Neuron (in vitro differentiated cells): ENCODE measurements around the gene LVRN.
"Not testable (repeated sequence)": the region's sequence is repeated elsewhere in the genome, so short reads cannot be mapped to it uniquely, and the experiment has no call there.

Source experiments
- H2AFZ ChIP-seq: one replicate; pipeline ENCODE4 v1.6.1; 2013; ENCODE audit warnings: low read depth, mild to moderate bottlenecking, inconsistent platforms, low read length, moderate library complexity
- H3K27me3 ChIP-seq: one replicate; pipeline ENCODE4 v1.6.1; 2013; ENCODE audit warnings: low read length; ENCODE audit not compliant: insufficient read depth
- H3K36me3 ChIP-seq: one replicate; pipeline ENCODE4 v1.6.1; 2013; ENCODE audit warnings: low read length; ENCODE audit not compliant: insufficient read depth
- H3K4me1 ChIP-seq: one replicate; pipeline ENCODE4 v1.6.1; 2013; ENCODE audit warnings: low read length; ENCODE audit not compliant: insufficient read depth
- H3K4me3 ChIP-seq: 2 replicates; pipeline ENCODE4 v1.5.1; 2013; ENCODE audit warnings: mild to moderate bottlenecking, low read length, moderate library complexity
- H3K9me3 ChIP-seq: one replicate; pipeline ENCODE4 v1.6.1; 2013; ENCODE audit warnings: low read length

Gene LVRN

DNA sequence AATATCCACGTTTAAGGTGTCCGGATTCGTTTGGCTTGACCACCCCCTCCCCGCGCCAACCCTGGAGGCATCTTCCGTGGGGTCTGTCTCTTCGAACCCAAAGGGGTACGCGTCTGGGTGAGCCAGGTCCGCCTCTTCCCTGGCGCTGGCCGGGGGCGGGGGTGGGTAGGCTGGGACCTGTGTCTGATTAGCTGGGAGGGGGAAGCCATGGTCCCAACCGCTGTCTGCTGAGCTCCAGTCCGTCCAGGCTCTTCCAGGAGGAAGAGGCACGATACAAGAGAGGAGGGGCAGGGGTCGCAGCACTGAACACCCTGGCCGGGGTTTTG, at the start of gene LVRN:
Gene LVRN, plus strand, starts transcription at position 237 of the 326 bp plus-strand sequence. CDS start 143 bp downstream, outside the sequence.
- Histone ChIP-seq H3K9me3 (no peaks in the 10 kb centered on the region), H3K4me1 (no peaks in the 10 kb centered on the region), H3K4me3 (no peak within 1 kb of the TSS), H3K36me3 (no peaks in the 10 kb centered on the region), H2AFZ (no peak within 1 kb of the TSS), H3K27me3 (no peaks in the 10 kb centered on the region)

DNA sequence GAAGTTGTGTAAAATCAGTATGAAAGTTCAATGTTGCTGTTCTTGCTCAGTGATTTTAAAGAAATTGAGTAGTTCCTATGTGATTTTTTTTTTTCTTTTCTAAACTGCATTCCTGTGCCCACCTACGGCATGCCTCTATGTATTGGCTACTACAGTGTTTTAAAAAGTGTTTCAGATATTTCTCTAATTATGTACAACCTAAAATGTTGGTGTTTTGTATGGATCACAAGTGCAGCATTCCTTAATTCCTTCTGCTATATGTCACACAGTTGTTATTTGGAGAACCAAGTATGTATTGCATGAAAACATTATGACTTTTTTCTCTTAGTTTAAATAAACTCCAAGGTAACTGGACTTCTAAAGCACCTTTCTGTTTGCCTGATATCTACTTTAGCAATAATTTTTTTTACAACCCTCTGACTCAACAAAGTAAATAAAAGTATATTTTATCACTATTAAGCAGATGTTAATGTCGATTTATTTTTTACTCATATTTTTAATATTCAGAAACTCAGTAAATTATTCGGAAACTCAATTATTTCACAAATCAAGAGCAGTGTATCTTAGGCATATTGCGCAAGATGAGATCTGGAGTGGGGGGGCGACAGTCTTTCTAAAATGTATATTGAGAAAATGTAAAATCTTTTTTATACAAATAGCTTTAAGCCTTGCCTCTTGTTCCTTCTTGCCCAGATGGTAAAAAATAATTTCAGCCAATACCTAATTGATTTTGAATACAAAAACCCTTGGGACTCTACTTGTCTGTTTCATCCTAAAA, 48.5 kb upstream of the LVRN start:
- not testable (repeated sequence) for H3K4me1 ChIP-seq, H3K27me3 ChIP-seq, H3K4me3 ChIP-seq

DNA sequence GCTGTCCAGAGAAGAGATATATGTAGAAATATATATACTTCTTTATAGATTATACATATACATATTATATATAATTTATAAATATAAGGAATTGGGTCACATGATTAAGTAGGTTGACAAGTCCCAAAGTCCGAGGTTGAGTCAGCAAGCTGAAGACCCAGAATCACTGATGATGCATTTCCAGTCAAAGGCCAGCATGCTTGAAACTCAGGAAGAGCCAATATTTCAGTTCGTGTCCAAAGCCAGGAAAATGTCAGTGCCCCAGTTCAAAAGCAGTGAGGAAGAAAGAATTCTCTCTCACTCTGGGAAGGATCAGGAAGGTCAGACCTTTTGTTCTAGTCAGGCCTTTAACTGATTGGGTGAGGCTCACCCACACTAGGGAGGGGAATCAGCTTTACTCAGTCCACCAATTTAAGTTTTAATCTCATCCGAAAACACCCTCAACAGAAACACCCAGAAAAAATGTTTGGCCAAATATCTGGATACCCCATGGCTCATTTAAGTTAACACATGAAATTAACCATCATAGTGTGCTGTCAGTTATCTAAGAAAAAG, 42.0 kb upstream of the LVRN start:
- no peaks in the 10 kb centered on the region for H3K27me3 ChIP-seq
- no peaks in the 10 kb centered on the region for H3K9me3 ChIP-seq
- H3K4me1 ChIP-seq: no peaks in the 10 kb centered on the region
- no peak overlapping the region for H2AFZ ChIP-seq
- no peak overlapping the region for H3K4me3 ChIP-seq
- H3K36me3 ChIP-seq: peaks cover 5% of the 10 kb centered on the region

More for the DNA sequence above, 48.5 kb upstream of the LVRN start:
- not testable (repeated sequence) for H3K36me3 ChIP-seq, H3K9me3 ChIP-seq, H2AFZ ChIP-seq

DNA sequence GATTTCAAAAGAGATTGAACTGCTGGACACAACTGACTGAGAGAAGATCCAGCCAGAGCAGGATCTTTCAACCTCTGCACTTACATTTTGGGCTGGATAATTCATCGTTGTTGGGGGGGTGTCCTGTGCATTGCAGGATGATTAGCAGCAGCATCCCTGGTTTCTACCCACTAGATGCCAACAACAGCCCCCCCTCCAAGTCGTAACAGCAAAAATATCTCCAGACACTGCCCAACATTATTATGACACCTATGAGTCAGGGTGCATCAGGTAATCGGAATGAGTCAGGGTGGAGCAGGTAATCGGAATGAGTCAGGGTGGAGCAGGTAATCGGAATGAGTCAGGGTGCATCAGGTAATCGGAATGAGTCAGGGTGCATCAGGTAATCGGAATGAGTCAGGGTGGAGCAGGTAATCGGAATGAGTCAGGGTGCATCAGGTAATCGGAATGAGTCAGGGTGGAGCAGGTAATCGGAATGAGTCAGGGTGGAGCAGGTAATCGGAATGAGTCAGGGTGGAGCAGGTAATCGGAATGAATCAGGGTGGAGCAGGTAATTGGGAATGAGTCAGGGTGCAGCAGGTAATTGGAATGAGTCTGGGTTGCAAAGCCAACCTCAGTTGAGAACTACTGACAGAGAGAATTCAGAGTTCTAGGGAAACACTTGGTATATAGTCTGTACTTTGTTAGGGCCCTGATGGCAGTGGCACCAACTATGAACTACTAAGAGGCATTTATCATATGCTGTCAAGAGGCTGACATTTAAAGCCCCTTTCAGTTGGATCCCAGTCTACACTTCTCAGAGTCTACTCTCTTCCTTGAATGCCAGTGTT, 33.5 kb upstream of the LVRN start:
- not testable (repeated sequence) for H2AFZ ChIP-seq, H3K36me3 ChIP-seq, H3K4me1 ChIP-seq, H3K27me3 ChIP-seq, H3K9me3 ChIP-seq, H3K4me3 ChIP-seq

- not testable (repeated sequence) for H2AFZ ChIP-seq, H3K36me3 ChIP-seq, H3K27me3 ChIP-seq, H3K9me3 ChIP-seq, H3K4me3 ChIP-seq, H3K4me1 ChIP-seq
These were observed 32.1 kb upstream of the LVRN start for GRCh38 chr5:115930171-115930570.

- no peak overlapping the region for H2AFZ ChIP-seq
- H3K4me3 ChIP-seq: no peak overlapping the region
- no peaks in the 10 kb centered on the region for H3K36me3 ChIP-seq
- H3K4me1 ChIP-seq: no peaks in the 10 kb centered on the region
- no peaks in the 10 kb centered on the region for H3K27me3 ChIP-seq
- no peaks in the 10 kb centered on the region for H3K9me3 ChIP-seq
These were observed 31.5 kb upstream of the LVRN start for GRCh38 chr5:115930630-115931337.

DNA sequence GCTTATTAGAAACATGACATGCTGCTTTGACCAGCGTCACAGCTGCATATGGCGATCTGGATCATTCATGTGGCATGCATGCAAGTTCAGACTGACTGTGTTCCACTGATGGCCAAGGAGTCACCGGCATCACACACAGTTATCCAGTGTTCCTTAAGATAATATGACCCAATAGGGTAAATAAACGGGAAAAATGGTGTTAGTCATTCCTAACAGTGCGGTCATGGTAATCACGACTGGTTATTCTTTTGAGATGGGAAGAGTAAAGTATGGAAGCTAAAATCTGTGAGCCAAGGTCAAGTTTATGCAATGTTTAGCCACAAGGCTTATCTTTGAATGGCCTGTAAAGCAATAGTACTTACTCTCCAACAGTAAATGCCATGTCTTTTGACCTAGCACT, 29.3 kb upstream of the LVRN start:
- Histone ChIP-seq H3K4me3 (no peak overlapping the region), H3K9me3 (no peaks in the 10 kb centered on the region), H2AFZ (no peak overlapping the region), H3K36me3 (no peaks in the 10 kb centered on the region), H3K27me3 (no peaks in the 10 kb centered on the region), H3K4me1 (no peaks in the 10 kb centered on the region)

DNA sequence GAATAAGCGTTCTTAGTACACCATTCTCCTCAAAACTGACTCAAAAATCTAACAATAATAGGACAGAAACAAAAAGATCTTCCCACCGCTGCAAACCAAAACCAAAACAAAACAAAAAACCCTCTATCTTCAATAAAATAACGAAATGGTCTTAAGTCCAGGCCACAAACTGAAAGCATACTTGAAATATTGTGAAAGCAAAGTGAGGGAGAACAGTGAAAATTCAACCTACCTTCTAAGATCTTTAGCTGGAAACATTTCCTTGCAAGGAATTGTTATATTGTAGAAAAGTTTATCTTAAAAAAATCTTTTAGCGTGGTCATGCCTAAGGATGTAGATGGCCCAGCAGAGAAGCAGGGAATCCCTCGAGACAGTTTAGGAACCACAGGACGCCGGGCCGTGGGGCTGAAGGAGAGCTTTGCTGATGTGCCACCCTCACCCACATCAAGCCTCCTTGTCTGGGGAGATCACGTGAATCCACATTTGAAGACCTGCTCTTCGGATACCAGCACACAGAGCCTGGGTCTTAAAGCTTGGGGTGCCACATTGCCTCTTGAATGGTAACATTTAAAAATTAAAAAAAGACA, 27.8 kb upstream of the LVRN start:
- H3K27me3 ChIP-seq: no peaks in the 10 kb centered on the region
- H3K9me3 ChIP-seq: no peaks in the 10 kb centered on the region
- no peaks in the 10 kb centered on the region for H3K36me3 ChIP-seq
- no peak overlapping the region for H2AFZ ChIP-seq
- peaks cover 9% of the 10 kb centered on the region for H3K4me1 ChIP-seq
- H3K4me3 ChIP-seq: no peak overlapping the region

- Histone ChIP-seq H3K27me3 (no peaks in the 10 kb centered on the region), H3K36me3 (no peaks in the 10 kb centered on the region), H3K4me3 (no peak overlapping the region), H3K4me1 (peaks cover 9% of the 10 kb centered on the region), H2AFZ (no peak overlapping the region), H3K9me3 (no peaks in the 10 kb centered on the region)
These were observed 26.2 kb upstream of the LVRN start for GRCh38 chr5:115936031-115936430.

DNA sequence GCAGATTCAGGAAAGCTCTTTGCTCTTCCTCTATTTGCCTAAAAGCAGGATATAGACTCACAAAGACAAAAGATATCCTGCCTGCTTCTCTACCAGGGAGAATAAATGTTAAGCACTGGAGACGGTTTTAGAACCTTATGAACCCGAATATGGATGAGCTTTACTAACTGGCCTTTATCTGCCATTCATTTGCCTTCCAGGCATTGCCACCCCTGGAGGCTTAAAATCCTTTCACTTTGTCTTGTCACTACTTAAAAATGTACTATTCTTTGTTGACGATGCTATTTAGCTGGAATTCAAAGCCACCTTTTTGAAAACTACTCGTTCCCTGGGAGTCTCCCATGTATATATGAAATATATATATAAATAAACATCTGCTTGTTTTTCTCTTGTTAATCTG, 23.2 kb upstream of the LVRN start:
- Histone ChIP-seq H3K4me3 (no peak overlapping the region), H3K9me3 (no peaks in the 10 kb centered on the region), H3K4me1 (peaks cover 9% of the 10 kb centered on the region), H2AFZ (no peak overlapping the region), H3K36me3 (no peaks in the 10 kb centered on the region), H3K27me3 (no peaks in the 10 kb centered on the region)

- no peaks in the 10 kb centered on the region for H3K9me3 ChIP-seq
- H3K36me3 ChIP-seq: no peaks in the 10 kb centered on the region
- no peak overlapping the region for H3K4me3 ChIP-seq
- H3K27me3 ChIP-seq: no peaks in the 10 kb centered on the region
- peaks cover 9% of the 10 kb centered on the region for H3K4me1 ChIP-seq
- no peak overlapping the region for H2AFZ ChIP-seq
These were observed 22.0 kb upstream of the LVRN start for GRCh38 chr5:115940080-115940810.

DNA sequence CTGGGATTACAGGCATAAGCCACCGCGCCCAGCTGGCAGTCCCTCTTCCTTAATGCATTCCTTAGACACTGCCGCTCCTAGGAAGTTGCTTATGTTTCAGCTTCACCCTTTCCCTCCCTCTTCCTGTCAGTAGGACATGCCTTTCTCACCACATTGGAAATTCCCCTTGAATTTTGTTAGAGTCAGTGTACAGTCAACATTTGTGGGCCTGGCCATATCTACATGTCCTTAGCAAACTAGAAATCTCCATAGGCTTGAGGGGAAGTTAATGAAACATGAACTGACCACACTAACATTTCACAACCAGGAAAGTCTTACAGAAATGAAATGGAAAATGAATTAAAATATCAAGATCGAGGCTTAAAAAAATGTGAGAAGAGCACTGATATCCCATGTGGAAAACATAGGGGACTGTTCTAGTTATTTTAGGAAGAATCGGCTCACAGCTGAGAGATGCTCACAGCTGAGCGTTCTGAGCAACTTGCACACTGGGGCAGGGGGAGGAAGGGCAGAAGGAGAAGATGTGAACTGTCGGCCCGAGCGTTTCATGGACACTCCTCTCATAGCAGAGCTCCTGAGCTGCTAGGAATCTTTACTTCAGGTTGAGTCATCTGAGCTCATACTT, 21.1 kb upstream of the LVRN start:
- Histone ChIP-seq H2AFZ (no peak overlapping the region), H3K9me3 (no peaks in the 10 kb centered on the region), H3K4me1 (peaks cover 9% of the 10 kb centered on the region), H3K4me3 (no peak overlapping the region), H3K27me3 (no peaks in the 10 kb centered on the region), H3K36me3 (no peaks in the 10 kb centered on the region)
